Adrenal gland (tissue), 19 donors: ENCODE measurements around the gene SCAI. TPM values are rescaled to one million over a fixed set of nuclear protein-coding genes. Genes with fewer than 3 reads are reported as not detected.

Experiments
- DNase-seq, 7 donors: peaks; one replicate each; pipeline ENCODE4 v3.0.0-alpha.2; 2019 to 2020
- H3K27ac ChIP-seq, 5 donors: fragments of 200-600 bp; sonication (generic) in 4 of 5; 1 replicate in 3 of 5; 2 replicates in 2 of 5; pipeline versions ENCODE4 v1.5.1 to v1.8.0; 2016 to 2020; ENCODE audit warnings: mild to moderate bottlenecking in 1 of 5
- H3K27me3 ChIP-seq: fragments of 200-600 bp; 2 replicates; pipeline ENCODE4 v1.8.0; 2021
- H3K36me3 ChIP-seq, 2 donors: fragments of 200-600 bp; replicated peaks in 1 of 2; 1 replicate in 1 of 2; 2 replicates in 1 of 2; pipeline versions ENCODE4 v1.5.1 to v1.8.0; 2018 to 2022
- H3K4me1 ChIP-seq, 2 donors: fragments of 200-600 bp; replicated peaks in 1 of 2; 1 replicate in 1 of 2; 2 replicates in 1 of 2; pipeline versions ENCODE4 v1.5.1 to v1.8.0; 2018 to 2021
- H3K4me3 ChIP-seq, 4 donors: fragments of 200-600 bp; sonication (generic) in 3 of 4; one replicate each; pipeline ENCODE4 v1.5.1; 2016 to 2018
- H3K9me3 ChIP-seq, 3 donors: fragments of 200-600 bp; sonication (generic) in 1 of 3; replicated peaks in 1 of 3; 1 replicate in 2 of 3; 2 replicates in 1 of 3; pipeline versions ENCODE4 v1.5.1 to v1.8.0; 2016 to 2021
- POLR2A ChIP-seq, 2 donors: fragments of 450-650 bp; IDR thresholded peaks; one replicate each; pipeline ENCODE4 v1.6.1; 2017; ENCODE audit warnings: antibody characterized with exemption in 2 of 2, mild to moderate bottlenecking in 2 of 2, moderate library complexity in 1 of 2
- WGBS, 4 donors: extraction: QIAGEN DNeasy Blood & Tissue Kit in 2 of 4; methylation state at CpG; one replicate each; pipeline versions ENCODE4 v1.1.5 to v1.1.7; 2013 to 2017; 5-methylcytosine and 5-hydroxymethylcytosine counted together
- intact Hi-C, 2 donors: fragments of 100-400 bp; cut with DNase I; formaldehyde crosslinking; loops; one replicate each; pipeline versions ENCODE4 v1.14.1 to v1.15.0; 2022 to 2023
- long read RNA-seq, 10 donors: library from polyadenylated mRNA in 3 of 10; unstranded in 2 of 10; stranded (forward) in 1 of 10; transcript quantifications; one replicate each; pipeline ENCODE4 v2.0.0 and lab custom pipeline, GENCODE V29; 2021 to 2026
- polyA plus RNA-seq, 3 donors: library from polyadenylated mRNA; stranded (reverse); fragments of 200-250 nt in 2 of 3; fragments of 350-450 nt in 1 of 3; fragmentation: Illumina TruSeq in 1 of 3; extraction: RNeasy Lipid Tissue Mini Kit (QIAGEN cat#74804) in 1 of 3; gene quantifications; one replicate each; pipeline ENCODE4 v1.2.3, GENCODE V29; 2013 to 2014
- total RNA-seq, 9 donors: library from RNA; depleted of rRNA in 4 of 9; stranded (reverse); fragments of >200 nt in 4 of 9; fragments of 120-200 nt in 1 of 9; fragmentation: NEBNext Ultra II Directional in 1 of 9; extraction: Animal tissue kit (Norgen Biotek cat#: 25700) in 1 of 9; gene quantifications; one replicate each; pipeline versions ENCODE4 v1.1.0 to v1.2.4, GENCODE V29; 2013 to 2023
- TF ChIP-seq, protein P1 (sequence below), 6 experiments: fragments of 450-650 bp in 4 of 6; fragments of 200-600 bp in 2 of 6; sonication (generic) in 1 of 6; IDR thresholded peaks; 1 replicate in 5 of 6; 2 replicates in 1 of 6; pipeline versions ENCODE4 v1.5.1 to v1.8.0; 2016 to 2021; ENCODE audit warnings: antibody characterized with exemption in 6 of 6, mild to moderate bottlenecking in 2 of 6, moderate library complexity in 1 of 6
- donor health status: healthy with polysubstance abuse.
- donor health status: Bipolar disorder and iron deficiency.
- donor health status: DM: yes; HTN: yes; CAD: no.
- donor health status: DM: no; HTN: no; CAD: no.
- donor health status: DM: no; HTN: no; CAD: no.
- donor health status: DM: yes; HTN: yes; CAD: no.

The SCAI gene
- total RNA-seq = 10 to 100 TPM in 5 of 9 donors, 1 to 10 TPM in 4; 7.8 to 19.6 (median 10.6) TPM
- 1 to 10 TPM; 1.4 to 6.3 (median 3.1) TPM for polyA plus RNA-seq
- long read RNA-seq, donor 1 = 0 reads
- long read RNA-seq, donor 2 = 0 reads
- long read RNA-seq, donor 3, full-length matches to known transcripts = 1 of 1 reads
- long read RNA-seq, donor 3, partial matches to known transcripts = 0 of 1 reads
- long read RNA-seq, donor 3, other reads (novel, unspliced or antisense) = 0 of 1 reads
- long read RNA-seq, donor 4, full-length matches to known transcripts = 1 of 5 reads
- long read RNA-seq, donor 4, partial matches to known transcripts = 0 of 5 reads
- long read RNA-seq, donor 4, other reads (novel, unspliced or antisense) = 4 of 5 reads
- long read RNA-seq, donor 5, full-length matches to known transcripts = 3 of 6 reads
- long read RNA-seq, donor 5, partial matches to known transcripts = 0 of 6 reads
- long read RNA-seq, donor 5, other reads (novel, unspliced or antisense) = 3 of 6 reads
- long read RNA-seq, donor 6, full-length matches to known transcripts = 1 of 3 reads
- long read RNA-seq, donor 6, partial matches to known transcripts = 0 of 3 reads
- long read RNA-seq, donor 6, other reads (novel, unspliced or antisense) = 2 of 3 reads
- long read RNA-seq, donor 7 = 0 reads
- long read RNA-seq, donor 8 = 0 reads
- long read RNA-seq, donor 9 = 0 reads
- long read RNA-seq, donor 10 = 0 reads

DNA sequence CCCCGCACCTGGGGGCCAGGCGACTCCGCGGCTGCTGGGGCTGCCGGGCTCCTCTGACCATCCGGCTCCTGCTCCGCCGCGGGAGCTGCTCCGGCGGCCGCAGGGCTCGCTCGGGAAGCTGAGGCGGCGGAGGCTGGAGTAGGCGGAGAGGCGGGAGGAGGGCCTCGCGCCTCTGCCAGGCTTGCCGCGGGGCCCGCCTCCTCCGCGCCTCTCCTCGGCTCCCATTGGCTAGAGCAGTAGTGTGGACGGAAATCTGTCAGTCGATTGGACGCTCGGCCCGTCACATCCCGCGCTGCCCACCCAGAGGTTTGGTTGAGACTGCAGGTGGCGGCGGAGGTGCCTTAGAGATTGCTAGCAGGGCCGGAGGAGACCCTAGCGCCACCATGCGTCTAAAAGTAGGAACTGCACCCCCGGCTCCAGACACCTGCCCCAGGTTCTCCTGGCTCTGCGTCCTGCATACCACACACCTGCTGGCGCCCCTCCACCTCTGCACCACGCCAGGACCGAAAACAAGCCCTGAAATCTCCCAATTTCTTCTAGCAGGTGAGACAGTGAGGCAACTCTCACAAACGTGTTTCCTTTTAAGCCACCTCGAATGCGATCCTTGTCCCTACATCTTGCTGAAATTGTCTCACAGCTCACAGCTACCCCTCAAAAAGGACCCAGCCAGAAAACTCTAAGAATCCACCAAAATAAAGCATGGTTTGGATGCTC lies at the start of gene SCAI:
SCAI (minus strand) TSS at position 152 of the 714 bp plus-strand sequence; CDS start at position 61, 91 bp downstream.
- H3K4me3 ChIP-seq = peak within 1 kb of the TSS; percentile 13 to 87 (median 66)
- WGBS, 4 donors = 1 to 3% (median 2%) methylated on average over 17 to 46 of the region's 46 CpGs
- no peaks in the 10 kb centered on the region for H3K27me3 ChIP-seq
- no peaks in the 10 kb centered on the region for H3K9me3 ChIP-seq
- peak; percentile 98 to 100 (median 100) for DNase-seq
- intact Hi-C loops = loop anchor here (10.0 kb wide), 2 partner anchors 209 to 279 kb away; partner anchors contain the start of genes ARPC5L (in 1 of the 2) and RPL35 (in 1 of the 2)
- no peaks in the 10 kb centered on the region for H3K36me3 ChIP-seq
- peak within 1 kb of the TSS in 3 of 5 donors; percentile 41 to 80 (median 55) for H3K27ac ChIP-seq
- H3K4me1 ChIP-seq = peaks cover 0 to 22% of the 10 kb centered on the region in 2 donors
- TF ChIP-seq, protein P1, sequence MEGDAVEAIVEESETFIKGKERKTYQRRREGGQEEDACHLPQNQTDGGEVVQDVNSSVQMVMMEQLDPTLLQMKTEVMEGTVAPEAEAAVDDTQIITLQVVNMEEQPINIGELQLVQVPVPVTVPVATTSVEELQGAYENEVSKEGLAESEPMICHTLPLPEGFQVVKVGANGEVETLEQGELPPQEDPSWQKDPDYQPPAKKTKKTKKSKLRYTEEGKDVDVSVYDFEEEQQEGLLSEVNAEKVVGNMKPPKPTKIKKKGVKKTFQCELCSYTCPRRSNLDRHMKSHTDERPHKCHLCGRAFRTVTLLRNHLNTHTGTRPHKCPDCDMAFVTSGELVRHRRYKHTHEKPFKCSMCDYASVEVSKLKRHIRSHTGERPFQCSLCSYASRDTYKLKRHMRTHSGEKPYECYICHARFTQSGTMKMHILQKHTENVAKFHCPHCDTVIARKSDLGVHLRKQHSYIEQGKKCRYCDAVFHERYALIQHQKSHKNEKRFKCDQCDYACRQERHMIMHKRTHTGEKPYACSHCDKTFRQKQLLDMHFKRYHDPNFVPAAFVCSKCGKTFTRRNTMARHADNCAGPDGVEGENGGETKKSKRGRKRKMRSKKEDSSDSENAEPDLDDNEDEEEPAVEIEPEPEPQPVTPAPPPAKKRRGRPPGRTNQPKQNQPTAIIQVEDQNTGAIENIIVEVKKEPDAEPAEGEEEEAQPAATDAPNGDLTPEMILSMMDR (IDR thresholded peaks at IDR 0.05) = peak; percentile 98 to 100 (median 99)
- TF ChIP-seq POLR2A (IDR thresholded peaks at IDR 0.05) = peak; percentile 45 to 82

DNA sequence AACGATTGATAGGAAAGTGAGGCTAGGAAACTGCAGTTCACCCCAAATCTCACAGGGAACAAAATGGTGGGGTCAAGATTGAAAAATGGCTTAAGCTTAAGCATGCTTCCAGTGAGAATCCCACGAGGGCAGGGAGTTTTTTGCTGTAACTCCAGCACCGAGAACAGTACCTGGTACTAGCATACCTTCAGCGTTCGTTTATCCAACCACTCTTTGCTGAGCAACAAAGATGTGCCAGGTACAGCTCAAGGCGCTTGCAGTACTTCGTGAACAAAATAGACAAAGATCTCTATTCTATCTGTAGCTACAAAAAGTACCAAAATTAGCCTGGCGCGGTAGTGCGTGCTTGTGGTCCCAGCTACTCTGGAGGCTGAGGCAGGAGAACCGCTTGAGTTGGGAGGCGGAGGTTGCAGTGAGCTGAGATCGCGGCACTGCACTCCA lies 47.1 kb upstream of the SCAI start:
- no peaks in the 10 kb centered on the region for H3K36me3 ChIP-seq
- intact Hi-C loops = no loop called here
- no peaks in the 10 kb centered on the region for H3K9me3 ChIP-seq
- H3K27me3 ChIP-seq = no peaks in the 10 kb centered on the region
- TF ChIP-seq POLR2A (IDR thresholded peaks at IDR 0.05) = no peak
- TF ChIP-seq, protein P1 (IDR thresholded peaks at IDR 0.05) = no peak
- WGBS, 4 donors = 53 to 60% (median 58%) methylated on average over 14 of the region's 14 CpGs
- H3K27ac ChIP-seq = peak overlapping the region; percentile 44 to 99 (median 80)
- peaks cover 22 to 44% of the 10 kb centered on the region in 2 donors for H3K4me1 ChIP-seq
- peak overlapping the region; percentile 9 to 100 (median 54) for H3K4me3 ChIP-seq
- DNase-seq = no peak

DNA sequence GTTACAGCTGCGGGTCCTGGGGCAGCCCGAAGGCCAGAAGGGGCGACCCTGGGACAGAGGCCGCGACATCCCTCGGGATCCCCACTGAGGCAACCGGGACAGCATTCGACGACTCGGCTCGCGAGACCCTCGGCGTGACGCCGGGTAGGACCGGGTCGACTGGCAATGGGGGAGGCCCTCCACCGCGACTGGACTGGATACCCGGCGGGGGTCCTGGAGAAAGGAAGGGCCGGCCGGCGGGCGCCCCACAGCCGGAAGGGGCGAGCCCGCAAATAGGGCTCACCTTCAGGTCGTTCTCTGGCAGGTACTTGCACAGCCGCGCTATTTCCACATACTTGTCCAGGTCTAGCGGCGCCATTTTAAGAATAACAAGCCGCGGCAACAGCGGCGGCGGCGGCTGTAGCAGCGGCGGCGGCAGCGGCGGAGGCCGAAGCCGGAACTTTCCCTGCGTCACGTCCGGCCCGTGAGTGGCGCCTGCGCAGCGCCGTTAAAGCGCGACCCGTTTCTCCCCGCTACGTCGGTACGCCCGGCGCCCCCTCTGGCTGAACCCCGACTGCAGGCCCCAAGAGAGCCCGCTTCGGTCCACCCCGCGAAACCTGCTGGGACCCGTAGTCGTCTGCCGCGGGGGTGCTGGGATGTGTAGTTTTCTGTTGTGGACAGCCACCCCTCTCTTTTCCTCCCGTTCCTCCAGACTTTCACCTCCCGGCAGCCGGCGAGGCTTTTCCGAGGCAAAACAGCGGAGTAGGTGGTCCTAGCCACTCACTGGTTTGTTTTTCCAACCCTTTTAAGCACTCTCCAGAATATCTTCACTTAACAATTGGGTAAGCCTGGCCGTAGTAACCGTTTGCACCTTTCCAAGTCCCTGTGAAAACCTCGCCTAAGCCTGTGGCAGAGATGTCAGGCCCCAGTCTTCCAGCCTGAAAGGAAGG lies 46.3 kb upstream of the SCAI start, which contains the start of gene PPP6C:
PPP6C (minus strand) TSS at position 443 of the 929 bp plus-strand sequence; CDS start at position 358, 85 bp downstream.
- intact Hi-C loops = no loop called here
- H3K4me1 ChIP-seq = peaks cover 22 to 44% of the 10 kb centered on the region in 2 donors

More for the DNA sequence above, 46.3 kb upstream of the SCAI start, which contains the start of gene PPP6C:
- H3K27me3 ChIP-seq = no peaks in the 10 kb centered on the region
- TF ChIP-seq, protein P1 (IDR thresholded peaks at IDR 0.05) = peak; percentile 35 to 73 (median 60)
- peak; percentile 54 to 80 for TF ChIP-seq POLR2A (IDR thresholded peaks at IDR 0.05)
- H3K9me3 ChIP-seq = no peaks in the 10 kb centered on the region
- H3K27ac ChIP-seq = peak within 1 kb of the TSS; percentile 44 to 99 (median 80)
- peak; percentile 96 to 98 (median 97) for DNase-seq
- H3K4me3 ChIP-seq = peak within 1 kb of the TSS; percentile 60 to 100 (median 76)
- no peaks in the 10 kb centered on the region for H3K36me3 ChIP-seq
- WGBS, 4 donors = 0% methylated on average over 9 to 82 of the region's 82 CpGs
